GM23338 (cell line): ENCODE measurements around the gene SLC51A. TPM values are rescaled to one million over a fixed set of nuclear protein-coding genes. Genes with fewer than 3 reads are reported as not detected.

Source experiments
- ATAC-seq: fragments of 200-7000 bp; cut with Tn5 transposase; 3 replicates; pipeline ENCODE4 v1.9.1; 2020
- DNase-seq: peaks from one replicate; pipeline ENCODE4 v3.0.0-alpha.2; 2015; ENCODE audit warnings: low spot score
- H2AFZ ChIP-seq: fragments of 200-600 bp; sonication (generic); 2 replicates; pipeline ENCODE4 v1.8.0; 2016; ENCODE audit warnings: antibody characterized with exemption, mild to moderate bottlenecking, moderate library complexity
- H3F3A ChIP-seq: fragments of 200-600 bp; sonication (generic); replicated peaks from 2 replicates; pipeline ENCODE4 v1.8.0; 2017; ENCODE audit warnings: antibody characterized with exemption, mixed run types, low read depth
- H3K27ac ChIP-seq: fragments of 200-600 bp; sonication (generic); 2 replicates; pipeline ENCODE4 v1.6.1; 2016; ENCODE audit warnings: low read depth
- H3K27me3 ChIP-seq: fragments of 200-600 bp; sonication (generic); 2 replicates; pipeline ENCODE4 v1.8.0; 2016; ENCODE audit warnings: mild to moderate bottlenecking, mixed run types, moderate library complexity; ENCODE audit not compliant: insufficient read depth
- H3K36me3 ChIP-seq: fragments of 200-600 bp; sonication (generic); 2 replicates; pipeline ENCODE4 v1.8.0; 2016; ENCODE audit warnings: mild to moderate bottlenecking; ENCODE audit not compliant: insufficient read depth
- H3K4me1 ChIP-seq: fragments of 200-600 bp; sonication (generic); 2 replicates; pipeline ENCODE4 v1.8.0; 2016; ENCODE audit warnings: mild to moderate bottlenecking, moderate library complexity; ENCODE audit not compliant: insufficient read depth
- H3K4me2 ChIP-seq: fragments of 200-600 bp; sonication (generic); 2 replicates; pipeline ENCODE4 v1.7.1; 2017; ENCODE audit warnings: mixed run types
- H3K4me3 ChIP-seq: fragments of 200-600 bp; sonication (generic); 2 replicates; pipeline ENCODE4 v1.6.1; 2016; ENCODE audit warnings: mixed run types
- H3K79me2 ChIP-seq: fragments of 200-600 bp; sonication (generic); replicated peaks from 2 replicates; pipeline ENCODE4 v1.8.0; 2017; ENCODE audit warnings: mild to moderate bottlenecking; ENCODE audit not compliant: insufficient read depth
- H3K9me2 ChIP-seq: fragments of 200-600 bp; sonication (generic); 2 replicates; pipeline ENCODE4 v1.8.0; 2017; ENCODE audit not compliant: insufficient read depth
- H4K20me1 ChIP-seq: fragments of 200-600 bp; sonication (generic); replicated peaks from 2 replicates; pipeline ENCODE4 v1.8.0; 2017; ENCODE audit warnings: mild to moderate bottlenecking; ENCODE audit not compliant: insufficient read depth
- H3K27ac Mint-ChIP-seq: 2 replicates; pipeline ENCODE4 v1.8.0; 2020; ENCODE audit warnings: inconsistent platforms, mild to moderate bottlenecking, moderate library complexity, mixed read lengths
- H3K27me3 Mint-ChIP-seq: 3 replicates; pipeline ENCODE4 v1.8.0; 2022; ENCODE audit warnings: low read depth, mild to moderate bottlenecking, moderate library complexity, mixed read lengths, inconsistent platforms; ENCODE audit not compliant: insufficient read depth, poor library complexity
- H3K36me3 Mint-ChIP-seq: 3 replicates; pipeline ENCODE4 v1.8.0; 2021; ENCODE audit warnings: low read depth, mild to moderate bottlenecking, inconsistent platforms, moderate library complexity, mixed read lengths
- H3K4me1 Mint-ChIP-seq: 3 replicates; pipeline ENCODE4 v1.8.0; 2020; ENCODE audit warnings: mild to moderate bottlenecking, inconsistent platforms, mixed read lengths
- H3K4me3 Mint-ChIP-seq: 3 replicates; pipeline ENCODE4 v1.8.0; 2021; ENCODE audit warnings: moderate library complexity, mild to moderate bottlenecking, inconsistent platforms, mixed read lengths
- H3K9me3 Mint-ChIP-seq: 3 replicates; pipeline ENCODE4 v1.8.0; 2020; ENCODE audit warnings: moderate library complexity, mild to moderate bottlenecking, inconsistent platforms, mixed read lengths
- CREB1 ChIP-seq: fragments of 250-450 bp; sonication (Bioruptor Pico); IDR thresholded peaks from 2 replicates; pipeline ENCODE4 v1.5.0; 2020; ENCODE audit warnings: low read depth, mild to moderate bottlenecking, moderate library complexity
- CTCF ChIP-seq, 2 experiments: fragments of 200-600 bp in 1 of 2; sonication (generic) in 1 of 2; conservative IDR thresholded peaks; 2 replicates each; pipeline versions ENCODE4 v1.5.1 to v1.6.1; 2016 to 2017; ENCODE audit warnings: antibody characterized with exemption in 2 of 2, low read depth in 2 of 2, mild to moderate bottlenecking in 2 of 2, moderate library complexity in 1 of 2
- ETS1 ChIP-seq: IDR thresholded peaks from 2 replicates; pipeline ENCODE4 v1.6.1; 2016; ENCODE audit warnings: antibody characterized with exemption
- EZH2 ChIP-seq: fragments of 200-600 bp; sonication (generic); IDR thresholded peaks from one replicate; pipeline ENCODE4 v1.8.0; 2017; ENCODE audit warnings: antibody characterized with exemption, mild to moderate bottlenecking, low read depth; ENCODE audit not compliant: unreplicated experiment
- JUNB ChIP-seq: IDR thresholded peaks from one replicate; pipeline ENCODE4 v1.6.1; 2016; ENCODE audit warnings: antibody characterized with exemption; ENCODE audit not compliant: unreplicated experiment
- POLR2AphosphoS5 ChIP-seq: IDR thresholded peaks from 2 replicates; pipeline ENCODE4 v1.6.1; 2016; ENCODE audit warnings: antibody characterized with exemption, low read depth
- STAT1 ChIP-seq: IDR thresholded peaks from one replicate; pipeline ENCODE4 v1.6.1; 2016; ENCODE audit warnings: antibody characterized with exemption; ENCODE audit not compliant: unreplicated experiment
- ZNF114 ChIP-seq: fragments of 250-450 bp; sonication (Bioruptor Pico); IDR thresholded peaks from 2 replicates; pipeline ENCODE4 v1.5.0; 2020; ENCODE audit warnings: mild to moderate bottlenecking, moderate library complexity
- ZNF331 ChIP-seq: fragments of 250-450 bp; sonication (Bioruptor Pico); IDR thresholded peaks from 2 replicates; pipeline ENCODE4 v1.5.0; 2020; ENCODE audit warnings: low read depth, mild to moderate bottlenecking, moderate library complexity
- ZNF462 ChIP-seq: fragments of 250-450 bp; sonication (Bioruptor Pico); IDR thresholded peaks from 2 replicates; pipeline ENCODE4 v1.5.0; 2020; ENCODE audit warnings: mild to moderate bottlenecking, moderate library complexity
- polyA plus RNA-seq: library from polyadenylated mRNA; unstranded; fragments of >200 nt; fragmentation: Nextera tagmentation; extraction: Ambion mirVana; gene quantifications from 2 replicates; pipeline ENCODE4 v1.2.1, GENCODE V29; 2016
- total RNA-seq: library from RNA; depleted of rRNA; stranded (reverse); fragments of >200 nt; shearing (Covaris generic); gene quantifications from 2 replicates; pipeline ENCODE4 v1.2.3, GENCODE V29; 2014

SLC51A gene
- total and polyA plus RNA-seq, 2 experiments from 2014 or later, result 4.0 to 6.7 TPM

- no peak for TF ChIP-seq CREB1 (CRISPR knock-in tag)
- no peak for TF ChIP-seq ETS1
Measured at GRCh38 chr3:196274585-196274984, 58.3 kb downstream of the SLC51A start (continued).

- Mint-ChIP-seq H3K27me3 (peaks cover 1% of the 10 kb centered on the region), H3K9me3 (peaks cover 27% of the 10 kb centered on the region), H3K27ac (no peak overlapping the region), H3K4me3 (no peak overlapping the region), H3K4me1 (peaks cover 3% of the 10 kb centered on the region; the same call in 2 of the 3 replicates), H3K36me3 (peaks cover 46% of the 10 kb centered on the region)
- Histone ChIP-seq H4K20me1 (no peaks in the 10 kb centered on the region), H3K4me3 (no peak overlapping the region), H3K27me3 (no peaks in the 10 kb centered on the region), H3K36me3 (peaks cover 6% of the 10 kb centered on the region; the same call in 1 of the 2 replicates), H3K4me2 (no peak overlapping the region), H3F3A (no peaks in the 10 kb centered on the region), H2AFZ (no peak overlapping the region), H3K27ac (no peak overlapping the region), H3K9me2 (no peaks in the 10 kb centered on the region), H3K4me1 (0 out of 2 replicates have a peak, but pooled peaks cover 4% of the 10 kb centered on the region), H3K79me2 (peaks cover 40% of the 10 kb centered on the region)
- no peak for DNase-seq
- TF ChIP-seq ZNF462 (CRISPR knock-in tag) (no peak), STAT1 (no peak), ZNF331 (CRISPR knock-in tag) (no peak), EZH2 (no peak), ZNF114 (CRISPR knock-in tag) (no peak), CTCF (conservative IDR thresholded peaks at IDR 0.05; ENCODE audit: low read depth in 2 of 2) (no peak), POLR2AphosphoS5 (no peak), JUNB (no peak), CREB1 (CRISPR knock-in tag) (no peak)
- no peak for ATAC-seq
Measured at GRCh38 chr3:196275126-196275525, 58.8 kb downstream of the SLC51A start.
